WTC11 (cell line): ENCODE results near the gene JADE2. TPM values are rescaled to one million over a fixed set of nuclear protein-coding genes. Genes with fewer than 3 reads are reported as not detected.
A peak's percentile ranks its signal among the peaks of the same experiment; 100 is the strongest.

Experiments used
- ATAC-seq: fragments of 200-7000 bp; cut with Tn5 transposase; 2 replicates; pipeline ENCODE4 v1.10.0; 2021; ENCODE audit warnings: mild to moderate bottlenecking, moderate library complexity
- CTCF ChIA-PET: fragments of 300-600 bp; sonication (Branson Sonifier 250); formaldehyde crosslinking; loops from one replicate; lab custom pipeline; 2021; ENCODE audit warnings: antibody characterized with exemption; lab: Charles Lee
- POLR2A ChIA-PET: fragments of 350-600 bp; sonication (Branson Sonifier 250); formaldehyde crosslinking; loops from one replicate; lab custom pipeline; 2021; ENCODE audit warnings: antibody characterized with exemption; lab: Charles Lee
- DNase-seq: peaks from one replicate; pipeline ENCODE4 v3.0.0; 2021; ENCODE audit warnings: low spot score
- H3K27ac Mint-ChIP-seq: 2 replicates; pipeline ENCODE4 v1.8.0; 2021; ENCODE audit warnings: mixed read lengths
- H3K27me3 Mint-ChIP-seq: 2 replicates; pipeline ENCODE4 v1.8.0; 2021; ENCODE audit warnings: low read depth, mild to moderate bottlenecking, moderate library complexity, mixed read lengths
- H3K36me3 Mint-ChIP-seq: 2 replicates; pipeline ENCODE4 v1.8.0; 2021; ENCODE audit warnings: mixed read lengths
- H3K4me1 Mint-ChIP-seq: 2 replicates; pipeline ENCODE4 v1.8.0; 2022; ENCODE audit warnings: mixed read lengths
- H3K4me3 Mint-ChIP-seq: 2 replicates; pipeline ENCODE4 v1.8.0; 2021; ENCODE audit warnings: mild to moderate bottlenecking, moderate library complexity, mixed read lengths
- H3K9me3 Mint-ChIP-seq: 2 replicates; pipeline ENCODE4 v1.8.0; 2021; ENCODE audit warnings: mixed read lengths
- AR ChIP-seq: fragments of 250-450 bp; sonication (Bioruptor Pico); IDR thresholded peaks from 2 replicates; pipeline ENCODE4 v1.9.0; 2021; ENCODE audit warnings: mild to moderate bottlenecking
- ATF1 ChIP-seq: sonication (generic); formaldehyde crosslinking; IDR thresholded peaks from 2 replicates; pipeline ENCODE4 v1.8.1; 2023; ENCODE audit warnings: mild to moderate bottlenecking, moderate library complexity, missing genetic modification reagents
- ATF3 ChIP-seq: sonication (generic); formaldehyde crosslinking; conservative IDR thresholded peaks from 2 replicates; pipeline ENCODE4 v1.8.1; 2022; ENCODE audit warnings: mild to moderate bottlenecking, missing genetic modification reagents
- CBFB ChIP-seq: sonication (generic); formaldehyde crosslinking; IDR thresholded peaks from 2 replicates; pipeline ENCODE4 v1.8.1; 2022; ENCODE audit warnings: mild to moderate bottlenecking, low read depth, missing genetic modification reagents
- CREB1 ChIP-seq: sonication (generic); formaldehyde crosslinking; IDR thresholded peaks from 2 replicates; pipeline ENCODE4 v1.8.0; 2023; ENCODE audit warnings: mild to moderate bottlenecking, missing genetic modification reagents
- ERG ChIP-seq: fragments of 250-450 bp; sonication (Bioruptor Pico); IDR thresholded peaks from 2 replicates; pipeline ENCODE4 v1.8.0; 2021; ENCODE audit warnings: mild to moderate bottlenecking
- ETV6 ChIP-seq: sonication (generic); formaldehyde crosslinking; IDR thresholded peaks from 2 replicates; pipeline ENCODE4 v1.8.1; 2022; ENCODE audit warnings: mild to moderate bottlenecking, missing genetic modification reagents
- FOXK1 ChIP-seq: sonication (generic); formaldehyde crosslinking; IDR thresholded peaks from 2 replicates; pipeline ENCODE4 v1.8.0; 2022; ENCODE audit warnings: mild to moderate bottlenecking, moderate library complexity, missing genetic modification reagents
- GTF2I ChIP-seq: fragments of 250-450 bp; sonication (Bioruptor Pico); conservative IDR thresholded peaks from 2 replicates; pipeline ENCODE4 v1.4.0; 2021; ENCODE audit warnings: mild to moderate bottlenecking
- JUN ChIP-seq: sonication (generic); formaldehyde crosslinking; IDR thresholded peaks from 2 replicates; pipeline ENCODE4 v1.8.0; 2023; ENCODE audit warnings: mild to moderate bottlenecking, missing genetic modification reagents
- NFE2L1 ChIP-seq: sonication (generic); formaldehyde crosslinking; IDR thresholded peaks from 2 replicates; pipeline ENCODE4 v1.8.1; 2023; ENCODE audit warnings: missing genetic modification reagents
- NR2C2 ChIP-seq: sonication (generic); formaldehyde crosslinking; IDR thresholded peaks from 2 replicates; pipeline ENCODE4 v1.8.0; 2022; ENCODE audit warnings: mild to moderate bottlenecking, missing genetic modification reagents
- SMAD3 ChIP-seq: sonication (generic); formaldehyde crosslinking; IDR thresholded peaks from 2 replicates; pipeline ENCODE4 v1.8.0; 2022; ENCODE audit warnings: missing genetic modification reagents, mild to moderate bottlenecking, borderline replicate concordance
- SP1 ChIP-seq: sonication (generic); formaldehyde crosslinking; conservative IDR thresholded peaks from 2 replicates; pipeline ENCODE4 v1.8.1; 2022; ENCODE audit warnings: missing genetic modification reagents
- TCF7 ChIP-seq: sonication (generic); formaldehyde crosslinking; IDR thresholded peaks from 2 replicates; pipeline ENCODE4 v1.8.0; 2022; ENCODE audit warnings: mild to moderate bottlenecking, low read depth, missing genetic modification reagents, moderate library complexity
- TEAD1 ChIP-seq: sonication (generic); formaldehyde crosslinking; IDR thresholded peaks from 2 replicates; pipeline ENCODE4 v1.8.0; 2022; ENCODE audit warnings: mild to moderate bottlenecking, missing genetic modification reagents
- TEAD4 ChIP-seq: sonication (generic); formaldehyde crosslinking; IDR thresholded peaks from 2 replicates; pipeline ENCODE4 v1.8.0; 2022; ENCODE audit warnings: mild to moderate bottlenecking, missing genetic modification reagents
- TP53 ChIP-seq: sonication (generic); formaldehyde crosslinking; IDR thresholded peaks from 2 replicates; pipeline ENCODE4 v1.8.1; 2023; ENCODE audit warnings: mild to moderate bottlenecking, missing genetic modification reagents
- USF1 ChIP-seq: sonication (generic); formaldehyde crosslinking; IDR thresholded peaks from 2 replicates; pipeline ENCODE4 v1.8.0; 2022; ENCODE audit warnings: mild to moderate bottlenecking, missing genetic modification reagents
- ZBTB21 ChIP-seq: sonication (generic); formaldehyde crosslinking; IDR thresholded peaks from 2 replicates; pipeline ENCODE4 v1.8.1; 2023; ENCODE audit warnings: mild to moderate bottlenecking, missing genetic modification reagents, borderline replicate concordance
- ZMAT4 ChIP-seq: fragments of 250-450 bp; sonication (Bioruptor Pico); IDR thresholded peaks from 2 replicates; pipeline ENCODE4 v1.9.0; 2021; ENCODE audit warnings: mild to moderate bottlenecking
- ZNF121 ChIP-seq: sonication (generic); formaldehyde crosslinking; IDR thresholded peaks from 2 replicates; pipeline ENCODE4 v1.8.0; 2023; ENCODE audit warnings: missing genetic modification reagents
- ZNF281 ChIP-seq: sonication (generic); formaldehyde crosslinking; IDR thresholded peaks from 2 replicates; pipeline ENCODE4 v1.8.0; 2023; ENCODE audit warnings: mild to moderate bottlenecking, missing genetic modification reagents
- ZNF317 ChIP-seq: sonication (generic); formaldehyde crosslinking; IDR thresholded peaks from 2 replicates; pipeline ENCODE4 v1.8.1; 2023; ENCODE audit warnings: low read depth, mild to moderate bottlenecking, moderate library complexity, missing genetic modification reagents, borderline replicate concordance
- ZNF396 ChIP-seq: fragments of 250-450 bp; sonication (Bioruptor Pico); IDR thresholded peaks from 2 replicates; pipeline ENCODE4 v1.8.0; 2021; ENCODE audit warnings: mild to moderate bottlenecking, moderate library complexity, borderline replicate concordance
- ZNF423 ChIP-seq: fragments of 250-450 bp; sonication (Bioruptor Pico); IDR thresholded peaks from 2 replicates; pipeline ENCODE4 v2.1.2; 2022; ENCODE audit warnings: mild to moderate bottlenecking, moderate library complexity
- ZNF425 ChIP-seq: fragments of 250-450 bp; sonication (Bioruptor Pico); conservative IDR thresholded peaks from 2 replicates; pipeline ENCODE4 v1.9.0; 2021; ENCODE audit warnings: mild to moderate bottlenecking
- total RNA-seq: library from RNA; stranded (reverse); gene quantifications from 3 replicates; pipeline ENCODE4 v1.2.3, GENCODE V29; 2021

Gene JADE2
- total RNA-seq, 1 experiment from 2014 or later = 40.8 TPM

GRCh38 chr5:134538296-134538695 lies 12.8 kb downstream of the JADE2 start (continued):
- TF ChIP-seq ETV6 (CRISPR knock-in tag) = no peak
- no peak for TF ChIP-seq SMAD3 (CRISPR knock-in tag)
- no peak for TF ChIP-seq JUN (CRISPR knock-in tag)
- no peak for TF ChIP-seq ZMAT4
- TF ChIP-seq ZNF317 (CRISPR knock-in tag) = no peak
- TF ChIP-seq NR2C2 = no peak
- TF ChIP-seq ZNF121 (CRISPR knock-in tag) = no peak
- no peak for TF ChIP-seq NFE2L1 (CRISPR knock-in tag)

- no peak overlapping the region for H3K4me3 Mint-ChIP-seq
- TF ChIP-seq TCF7 (CRISPR knock-in tag) (no peak), TP53 (CRISPR knock-in tag) (0 out of 2 replicates have a peak, but pooled peaks have one; percentile 19), ATF3 (CRISPR knock-in tag) (no peak), FOXK1 (CRISPR knock-in tag) (no peak), ZBTB21 (CRISPR knock-in tag) (no peak; the same call in 1 of the 2 replicates), ZNF396 (CRISPR knock-in tag) (no peak), SP1 (CRISPR knock-in tag) (peak; percentile 70), USF1 (CRISPR knock-in tag) (peak; percentile 12; the same call in 1 of the 2 replicates), ERG (CRISPR knock-in tag) (no peak), TEAD4 (no peak; the same call in 1 of the 2 replicates), ZNF281 (peak; percentile 99), CREB1 (CRISPR knock-in tag) (no peak), TEAD1 (CRISPR knock-in tag) (peak; percentile 92; the same call in 1 of the 2 replicates), AR (no peak), ATF1 (no peak), ZNF423 (CRISPR knock-in tag) (peak; percentile 94), ZNF425 (CRISPR knock-in tag) (no peak), JUN (CRISPR knock-in tag) (no peak), CBFB (no peak), GTF2I (CRISPR knock-in tag) (no peak)
These were observed 14.3 kb downstream of the JADE2 start for GRCh38 chr5:134539732-134540131.

More at GRCh38 chr5:134539732-134540131, 14.3 kb downstream of the JADE2 start:
- ATAC-seq = peak; percentile 93
- Mint-ChIP-seq H3K27ac (peak overlapping the region; percentile 99), H3K9me3 (no peaks in the 10 kb centered on the region), H3K4me1 (peaks cover 39% of the 10 kb centered on the region), H3K36me3 (peaks cover 33% of the 10 kb centered on the region), H3K27me3 (no peaks in the 10 kb centered on the region)
- ChIA-PET POLR2A (interaction anchor here (0.8 to 1.6 kb wide), 10 partner anchors 12 to 168 kb away, joined by 3 to 13 read pairs (median 5); partner anchors contain the start of genes CDKN2AIPNL, JADE2 and UBE2B), CTCF (interaction anchor here (0.8 to 3.9 kb wide), 11 partner anchors 9 to 543 kb away, joined by 3 to 47 read pairs (median 5); no protein-coding TSS in a partner anchor)
- peak; percentile 88 for DNase-seq
